HEK293 (cell line): ENCODE measurements around the gene KLK4.

Experiments used
- CTCF ChIA-PET: fragments of 350-600 bp; formaldehyde crosslinking; extraction: SDS; loops from one replicate; lab custom pipeline; 2021; ENCODE audit warnings: antibody characterized with exemption; lab: Yijun Ruan, JAX
- POLR2A ChIA-PET: fragments of 300-600 bp; formaldehyde crosslinking; extraction: SDS; loops from one replicate; lab custom pipeline; 2020; ENCODE audit warnings: antibody characterized with exemption, inconsistent platforms; lab: Yijun Ruan, JAX
- H3K27ac ChIP-seq: fragments of 200-500 bp; sonication (Bioruptor generic); 2 replicates; pipeline ENCODE4 v1.5.1; 2014; ENCODE audit warnings: low read depth, low read length, control low read depth, inconsistent platforms; ENCODE audit errors: extremely low read depth
- H3K36me3 ChIP-seq, 2 experiments: fragments of 200-500 bp in 1 of 2; sonication (Bioruptor generic) in 1 of 2; 1 replicate in 1 of 2; 2 replicates in 1 of 2; pipeline ENCODE4 v1.5.1; 2014 to 2017; ENCODE audit warnings: inconsistent platforms in 2 of 2, low read length in 2 of 2; ENCODE audit not compliant: control insufficient read depth in 2 of 2, insufficient read depth in 1 of 2
- H3K4me1 ChIP-seq: fragments of 200-500 bp; sonication (Bioruptor generic); 2 replicates; pipeline ENCODE4 v1.5.1; 2014; ENCODE audit warnings: mild to moderate bottlenecking, low read length, inconsistent platforms; ENCODE audit not compliant: control insufficient read depth, insufficient read depth
- H3K4me3 ChIP-seq: 2 replicates; pipeline ENCODE4 v1.5.1; 2011; ENCODE audit warnings: low read depth, mild to moderate bottlenecking, control low read depth, low read length, moderate library complexity
- H3K9me3 ChIP-seq: fragments of 200-500 bp; sonication (Bioruptor generic); 2 replicates; pipeline ENCODE4 v1.5.1; 2014; ENCODE audit warnings: low read depth, low read length, inconsistent platforms; ENCODE audit not compliant: control insufficient read depth, insufficient read depth
- FEZF1 ChIP-seq: fragments of 450-650 bp; formaldehyde crosslinking; IDR thresholded peaks from 2 replicates; pipeline ENCODE4 v1.5.1; 2016; ENCODE audit warnings: missing biosample characterization, missing genetic modification characterization
- GLIS2 ChIP-seq: fragments of 450-650 bp; formaldehyde crosslinking; IDR thresholded peaks from 2 replicates; pipeline ENCODE4 v1.5.1; 2016; ENCODE audit warnings: missing biosample characterization, missing genetic modification characterization
- KLF7 ChIP-seq: fragments of 450-650 bp; formaldehyde crosslinking; IDR thresholded peaks from 2 replicates; pipeline ENCODE4 v1.5.1; 2016; ENCODE audit warnings: missing biosample characterization, missing genetic modification characterization, borderline replicate concordance
- SETDB1 ChIP-seq: IDR thresholded peaks from one replicate; pipeline ENCODE4 v1.6.1; 2017; ENCODE audit warnings: mild to moderate bottlenecking, low read length, moderate library complexity, mixed read lengths; ENCODE audit not compliant: insufficient read length
- TCF7L2 ChIP-seq: IDR thresholded peaks from 2 replicates; pipeline ENCODE4 v1.6.1; 2011; ENCODE audit warnings: low read depth, mild to moderate bottlenecking, inconsistent platforms, low read length, moderate library complexity, borderline replicate concordance
- ZBTB20 ChIP-seq: fragments of 450-650 bp; formaldehyde crosslinking; IDR thresholded peaks from 2 replicates; pipeline ENCODE4 v1.5.1; 2016; ENCODE audit warnings: missing biosample characterization, missing genetic modification characterization
- ZBTB21 ChIP-seq: fragments of 450-650 bp; formaldehyde crosslinking; IDR thresholded peaks from 2 replicates; pipeline ENCODE4 v1.5.1; 2017; ENCODE audit warnings: missing biosample characterization, missing genetic modification characterization
- ZBTB7A ChIP-seq: fragments of 450-650 bp; formaldehyde crosslinking; IDR thresholded peaks from 2 replicates; pipeline ENCODE4 v1.5.1; 2016; ENCODE audit warnings: low read depth, missing biosample characterization, missing genetic modification characterization
- ZEB2 ChIP-seq: fragments of 450-650 bp; formaldehyde crosslinking; IDR thresholded peaks from 2 replicates; pipeline ENCODE4 v1.5.1; 2016; ENCODE audit warnings: missing biosample characterization, missing genetic modification characterization
- ZNF155 ChIP-seq: fragments of 450-650 bp; formaldehyde crosslinking; IDR thresholded peaks from 2 replicates; pipeline ENCODE4 v1.5.1; 2016; ENCODE audit warnings: missing biosample characterization, missing genetic modification characterization
- ZNF157 ChIP-seq: fragments of 450-650 bp; formaldehyde crosslinking; IDR thresholded peaks from 2 replicates; pipeline ENCODE4 v1.5.1; 2016; ENCODE audit warnings: missing biosample characterization, missing genetic modification characterization
- ZNF239 ChIP-seq: fragments of 450-650 bp; formaldehyde crosslinking; IDR thresholded peaks from 2 replicates; pipeline ENCODE4 v1.5.1; 2016; ENCODE audit warnings: missing biosample characterization, missing genetic modification characterization
- ZNF274 ChIP-seq, 2 experiments: fragments of 200-500 bp in 1 of 2; fragments of 450-650 bp in 1 of 2; sonication (Bioruptor generic) in 1 of 2; formaldehyde crosslinking in 1 of 2; IDR thresholded peaks; 2 replicates each; pipeline versions ENCODE4 v1.5.1 to v1.6.1; 2014 to 2016; ENCODE audit warnings: borderline replicate concordance in 1 of 2, inconsistent platforms in 1 of 2, low read length in 1 of 2, missing biosample characterization in 1 of 2, missing genetic modification characterization in 1 of 2
- ZNF324 ChIP-seq: fragments of 450-650 bp; formaldehyde crosslinking; IDR thresholded peaks from 2 replicates; pipeline ENCODE4 v1.5.1; 2016; ENCODE audit warnings: missing biosample characterization, missing genetic modification characterization
- ZNF366 ChIP-seq: fragments of 450-650 bp; formaldehyde crosslinking; conservative IDR thresholded peaks from 2 replicates; pipeline ENCODE4 v1.5.1; 2016; ENCODE audit warnings: missing biosample characterization, missing genetic modification characterization
- ZNF394 ChIP-seq: fragments of 450-650 bp; formaldehyde crosslinking; IDR thresholded peaks from 2 replicates; pipeline ENCODE4 v1.5.1; 2016; ENCODE audit warnings: missing biosample characterization, missing genetic modification characterization, mild to moderate bottlenecking, moderate library complexity, borderline replicate concordance
- ZNF404 ChIP-seq: fragments of 450-650 bp; formaldehyde crosslinking; IDR thresholded peaks from 2 replicates; pipeline ENCODE4 v1.5.1; 2017; ENCODE audit warnings: missing biosample characterization, missing genetic modification characterization
- ZNF626 ChIP-seq: fragments of 450-650 bp; sonication (Bioruptor Pico); formaldehyde crosslinking; IDR thresholded peaks from 2 replicates; pipeline ENCODE4 v1.5.1; 2018; ENCODE audit warnings: missing biosample characterization, missing genetic modification characterization, inconsistent platforms
- ZNF629 ChIP-seq: fragments of 450-650 bp; formaldehyde crosslinking; IDR thresholded peaks from 2 replicates; pipeline ENCODE4 v1.5.1; 2017; ENCODE audit warnings: missing biosample characterization, missing genetic modification characterization
- ZNF768 ChIP-seq: fragments of 450-650 bp; formaldehyde crosslinking; IDR thresholded peaks from 2 replicates; pipeline ENCODE4 v1.5.1; 2018; ENCODE audit warnings: missing biosample characterization, mild to moderate bottlenecking, missing genetic modification characterization
- TF ChIP-seq, protein P1 (sequence below): fragments of 450-650 bp; formaldehyde crosslinking; IDR thresholded peaks from 2 replicates; pipeline ENCODE4 v1.5.1; 2017; ENCODE audit warnings: missing biosample characterization, missing genetic modification characterization
- TF ChIP-seq, protein P2 (sequence below): fragments of 450-650 bp; formaldehyde crosslinking; IDR thresholded peaks from 2 replicates; pipeline ENCODE4 v1.5.1; 2016; ENCODE audit warnings: missing biosample characterization, missing genetic modification characterization
- TF ChIP-seq, protein P3 (sequence below): fragments of 450-650 bp; IDR thresholded peaks from 2 replicates; pipeline ENCODE4 v1.5.1; 2018; ENCODE audit warnings: missing biosample characterization, mild to moderate bottlenecking, missing genetic modification characterization
- TF ChIP-seq, protein P4 (sequence below): fragments of 450-650 bp; formaldehyde crosslinking; IDR thresholded peaks from 2 replicates; pipeline ENCODE4 v1.5.1; 2016; ENCODE audit warnings: missing biosample characterization, missing genetic modification characterization
- TF ChIP-seq, protein P5 (sequence below): fragments of 450-650 bp; formaldehyde crosslinking; IDR thresholded peaks from 2 replicates; pipeline ENCODE4; 2016; ENCODE audit warnings: missing biosample characterization, missing genetic modification characterization

Gene KLK4

DNA sequence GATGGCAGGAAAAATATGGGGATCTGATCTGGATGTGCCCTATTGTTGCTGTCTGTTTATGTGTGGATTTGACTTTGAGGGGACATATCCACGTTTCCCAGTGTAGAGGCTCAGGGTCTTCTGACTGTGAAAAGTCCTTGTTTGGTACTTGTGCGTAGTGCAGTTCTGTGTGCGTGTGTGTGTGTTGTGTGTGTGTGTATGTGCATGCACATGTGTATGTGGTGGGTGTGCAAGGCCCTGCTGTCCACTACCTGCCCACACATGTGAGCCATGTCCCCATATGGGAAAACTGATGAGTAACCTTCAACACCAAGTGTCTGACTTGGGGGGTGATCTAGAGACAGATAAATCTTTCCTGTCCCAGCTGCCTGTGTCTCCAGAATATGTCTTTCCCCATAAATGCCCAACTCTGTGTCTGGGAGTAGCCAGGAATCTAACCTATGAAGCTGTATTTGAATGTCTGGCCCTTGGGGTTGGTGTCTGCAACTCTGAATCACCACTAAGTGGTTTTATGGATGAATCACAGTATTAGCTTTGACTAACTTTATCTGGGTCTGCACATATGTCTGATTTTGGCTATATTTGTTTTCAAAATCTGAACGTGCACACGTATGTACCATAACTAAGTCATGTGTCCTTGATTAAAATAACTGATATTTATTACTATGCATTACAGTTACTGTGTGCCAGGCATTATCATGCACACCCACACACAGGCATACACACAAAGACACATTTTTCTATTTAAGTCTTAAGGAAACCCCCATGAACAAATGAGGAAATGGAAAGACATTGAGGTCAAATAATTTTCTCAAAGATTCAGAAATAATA is 20.6 kb downstream of the KLK4 start:
- Histone ChIP-seq H3K36me3 (no peaks in the 10 kb centered on the region), H3K4me3 (no peak overlapping the region), H3K27ac (no peak overlapping the region), H3K9me3 (no peaks in the 10 kb centered on the region), H3K4me1 (no peaks in the 10 kb centered on the region)
- TF ChIP-seq, protein P1, sequence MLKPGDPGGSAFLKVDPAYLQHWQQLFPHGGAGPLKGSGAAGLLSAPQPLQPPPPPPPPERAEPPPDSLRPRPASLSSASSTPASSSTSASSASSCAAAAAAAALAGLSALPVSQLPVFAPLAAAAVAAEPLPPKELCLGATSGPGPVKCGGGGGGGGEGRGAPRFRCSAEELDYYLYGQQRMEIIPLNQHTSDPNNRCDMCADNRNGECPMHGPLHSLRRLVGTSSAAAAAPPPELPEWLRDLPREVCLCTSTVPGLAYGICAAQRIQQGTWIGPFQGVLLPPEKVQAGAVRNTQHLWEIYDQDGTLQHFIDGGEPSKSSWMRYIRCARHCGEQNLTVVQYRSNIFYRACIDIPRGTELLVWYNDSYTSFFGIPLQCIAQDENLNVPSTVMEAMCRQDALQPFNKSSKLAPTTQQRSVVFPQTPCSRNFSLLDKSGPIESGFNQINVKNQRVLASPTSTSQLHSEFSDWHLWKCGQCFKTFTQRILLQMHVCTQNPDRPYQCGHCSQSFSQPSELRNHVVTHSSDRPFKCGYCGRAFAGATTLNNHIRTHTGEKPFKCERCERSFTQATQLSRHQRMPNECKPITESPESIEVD (tag by site-specific recombination): no peak
- TF ChIP-seq SETDB1 (no peak), ZNF629 (tag by site-specific recombination) (no peak), ZNF274 (IDR thresholded peaks at IDR 0.05; ENCODE audit: low read length) (no peak), ZNF274 (tag by site-specific recombination; IDR thresholded peaks at IDR 0.05; ENCODE audit: borderline replicate concordance) (no peak), ZBTB7A (tag by site-specific recombination) (no peak), ZNF404 (no peak), ZNF239 (tag by site-specific recombination) (no peak), ZNF155 (tag by site-specific recombination) (no peak), KLF7 (tag by site-specific recombination) (no peak), ZBTB20 (tag by site-specific recombination) (no peak), ZNF768 (no peak), ZBTB21 (tag by site-specific recombination) (no peak), ZNF366 (tag by site-specific recombination) (no peak), ZNF157 (tag by site-specific recombination) (no peak), ZNF324 (tag by site-specific recombination) (no peak)
- TF ChIP-seq, protein P2, sequence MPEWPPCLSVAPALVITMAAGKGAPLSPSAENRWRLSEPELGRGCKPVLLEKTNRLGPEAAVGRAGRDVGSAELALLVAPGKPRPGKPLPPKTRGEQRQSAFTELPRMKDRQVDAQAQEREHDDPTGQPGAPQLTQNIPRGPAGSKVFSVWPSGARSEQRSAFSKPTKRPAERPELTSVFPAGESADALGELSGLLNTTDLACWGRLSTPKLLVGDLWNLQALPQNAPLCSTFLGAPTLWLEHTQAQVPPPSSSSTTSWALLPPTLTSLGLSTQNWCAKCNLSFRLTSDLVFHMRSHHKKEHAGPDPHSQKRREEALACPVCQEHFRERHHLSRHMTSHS (tag by site-specific recombination): no peak
- TF ChIP-seq, protein P3, sequence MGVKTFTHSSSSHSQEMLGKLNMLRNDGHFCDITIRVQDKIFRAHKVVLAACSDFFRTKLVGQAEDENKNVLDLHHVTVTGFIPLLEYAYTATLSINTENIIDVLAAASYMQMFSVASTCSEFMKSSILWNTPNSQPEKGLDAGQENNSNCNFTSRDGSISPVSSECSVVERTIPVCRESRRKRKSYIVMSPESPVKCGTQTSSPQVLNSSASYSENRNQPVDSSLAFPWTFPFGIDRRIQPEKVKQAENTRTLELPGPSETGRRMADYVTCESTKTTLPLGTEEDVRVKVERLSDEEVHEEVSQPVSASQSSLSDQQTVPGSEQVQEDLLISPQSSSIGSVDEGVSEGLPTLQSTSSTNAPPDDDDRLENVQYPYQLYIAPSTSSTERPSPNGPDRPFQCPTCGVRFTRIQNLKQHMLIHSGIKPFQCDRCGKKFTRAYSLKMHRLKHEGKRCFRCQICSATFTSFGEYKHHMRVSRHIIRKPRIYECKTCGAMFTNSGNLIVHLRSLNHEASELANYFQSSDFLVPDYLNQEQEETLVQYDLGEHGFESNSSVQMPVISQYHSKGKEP (tag by site-specific recombination): no peak
- ChIA-PET CTCF (interaction anchor here (1.5 kb wide), 1 partner anchor 15 kb away, joined by 7 read pairs; no protein-coding TSS in a partner anchor), POLR2A (no interaction called here)

DNA sequence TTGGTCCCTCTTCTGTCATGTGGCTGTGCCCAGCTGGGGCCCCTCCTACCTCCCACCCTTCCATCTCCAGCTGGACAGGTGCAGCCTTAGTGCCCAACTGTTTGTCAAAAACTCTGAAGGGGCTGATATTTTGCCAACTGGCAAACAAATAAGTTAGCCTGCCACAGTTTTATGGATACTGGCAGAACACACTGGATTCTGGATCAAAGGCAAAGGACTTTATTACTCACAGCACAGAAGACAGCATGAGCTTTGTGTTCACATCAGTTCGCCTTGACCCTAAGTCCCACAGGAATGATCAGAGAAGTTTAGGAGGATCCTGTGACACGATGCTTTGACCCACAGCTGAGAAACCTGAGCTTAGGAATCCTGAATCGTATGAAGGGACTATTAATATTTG is 21.6 kb downstream of the KLK4 start:
- TF ChIP-seq ZNF626 (tag by site-specific recombination) (no peak), ZEB2 (no peak), FEZF1 (tag by site-specific recombination) (no peak), GLIS2 (tag by site-specific recombination) (no peak), TCF7L2 (no peak), ZNF394 (no peak)
- TF ChIP-seq, protein P4, sequence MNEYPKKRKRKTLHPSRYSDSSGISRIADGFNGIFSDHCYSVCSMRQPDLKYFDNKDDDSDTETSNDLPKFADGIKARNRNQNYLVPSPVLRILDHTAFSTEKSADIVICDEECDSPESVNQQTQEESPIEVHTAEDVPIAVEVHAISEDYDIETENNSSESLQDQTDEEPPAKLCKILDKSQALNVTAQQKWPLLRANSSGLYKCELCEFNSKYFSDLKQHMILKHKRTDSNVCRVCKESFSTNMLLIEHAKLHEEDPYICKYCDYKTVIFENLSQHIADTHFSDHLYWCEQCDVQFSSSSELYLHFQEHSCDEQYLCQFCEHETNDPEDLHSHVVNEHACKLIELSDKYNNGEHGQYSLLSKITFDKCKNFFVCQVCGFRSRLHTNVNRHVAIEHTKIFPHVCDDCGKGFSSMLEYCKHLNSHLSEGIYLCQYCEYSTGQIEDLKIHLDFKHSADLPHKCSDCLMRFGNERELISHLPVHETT (tag by site-specific recombination): no peak
- TF ChIP-seq, protein P5, sequence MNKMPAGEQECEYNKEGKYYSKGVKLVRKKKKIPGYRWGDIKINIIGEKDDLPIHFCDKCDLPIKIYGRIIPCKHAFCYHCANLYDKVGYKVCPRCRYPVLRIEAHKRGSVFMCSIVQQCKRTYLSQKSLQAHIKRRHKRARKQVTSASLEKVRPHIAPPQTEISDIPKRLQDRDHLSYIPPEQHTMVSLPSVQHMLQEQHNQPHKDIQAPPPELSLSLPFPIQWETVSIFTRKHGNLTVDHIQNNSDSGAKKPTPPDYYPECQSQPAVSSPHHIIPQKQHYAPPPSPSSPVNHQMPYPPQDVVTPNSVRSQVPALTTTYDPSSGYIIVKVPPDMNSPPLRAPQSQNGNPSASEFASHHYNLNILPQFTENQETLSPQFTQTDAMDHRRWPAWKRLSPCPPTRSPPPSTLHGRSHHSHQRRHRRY (tag by site-specific recombination): no peak
- ChIA-PET POLR2A (no interaction called here), CTCF (interaction anchor here (1.5 kb wide), 1 partner anchor 16 kb away, joined by 7 read pairs; no protein-coding TSS in a partner anchor)
- Histone ChIP-seq H3K9me3 (no peaks in the 10 kb centered on the region), H3K4me3 (no peak overlapping the region), H3K36me3 (no peaks in the 10 kb centered on the region), H3K27ac (no peak overlapping the region), H3K4me1 (no peaks in the 10 kb centered on the region)
